Islet precursor cell (in vitro differentiated cells): ENCODE data around the gene NBR1.
"Not testable (repeated sequence)": the region's sequence is repeated elsewhere in the genome, so short reads cannot be mapped to it uniquely, and the experiment has no call there.

Experiments
- DNase-seq: peaks from one replicate; pipeline ENCODE4 v3.0.0-alpha.2; 2018

NBR1 gene

GRCh38 chr17:43216762-43217613 is 46.0 kb downstream of the NBR1 start:
- no peak for DNase-seq

GRCh38 chr17:43217614-43218087 is 46.6 kb downstream of the NBR1 start:
- no peak for DNase-seq

- DNase-seq: no peak
Observed at GRCh38 chr17:43219001-43219400, 48.0 kb downstream of the NBR1 start.

- DNase-seq: no peak
Observed at GRCh38 chr17:43219746-43220380, 48.8 kb downstream of the NBR1 start.

GRCh38 chr17:43220511-43221125 is 49.6 kb downstream of the NBR1 start:
- no peak for DNase-seq

GRCh38 chr17:43224146-43224705 is 53.2 kb downstream of the NBR1 start:
- DNase-seq: peak; percentile 54

- peak; percentile 40 for DNase-seq
Observed at GRCh38 chr17:43226393-43226792, 55.4 kb downstream of the NBR1 start.

GRCh38 chr17:43228020-43228782 is 57.2 kb downstream of the NBR1 start, which contains the start of gene CCDC200:
Gene CCDC200, minus strand, starts transcription at chr17:43228623. Its CDS starts 69 bp downstream, at chr17:43228554.
- DNase-seq: not testable (repeated sequence)

- peak; percentile 32 for DNase-seq
Observed at GRCh38 chr17:43231205-43232020, 60.4 kb downstream of the NBR1 start.

- DNase-seq: peak; percentile 52
Observed at GRCh38 chr17:43232021-43232699, 61.1 kb downstream of the NBR1 start.

- not testable (repeated sequence) for DNase-seq
Observed at GRCh38 chr17:43233263-43233662, 62.2 kb downstream of the NBR1 start.

- not testable (repeated sequence) for DNase-seq
Observed at GRCh38 chr17:43233877-43234276, 62.9 kb downstream of the NBR1 start, which contains the start of gene RNU2-1. Gene RNU2-1, minus strand, starts transcription at chr17:43233977.

- not testable (repeated sequence) for DNase-seq
Observed at GRCh38 chr17:43239597-43239996, 68.6 kb downstream of the NBR1 start.

- not testable (repeated sequence) for DNase-seq
Observed at GRCh38 chr17:43240596-43241352, 69.8 kb downstream of the NBR1 start.

GRCh38 chr17:43246456-43246855 is 75.4 kb downstream of the NBR1 start:
- not testable (repeated sequence) for DNase-seq
